GM21737 (cell line): Measurements from ENCODE around the gene ZNF740.
"Not testable (repeated sequence)": the region's sequence is repeated elsewhere in the genome, so short reads cannot be mapped to it uniquely, and the experiment has no call there.

Experiments used
- ATAC-seq: cut with Tn5 transposase; IDR thresholded peaks from one replicate; pipeline ENCODE4 v1.9.1; 2021; ENCODE audit warnings: mild to moderate bottlenecking, moderate library complexity; ENCODE audit not compliant: unreplicated experiment

Gene ZNF740

DNA sequence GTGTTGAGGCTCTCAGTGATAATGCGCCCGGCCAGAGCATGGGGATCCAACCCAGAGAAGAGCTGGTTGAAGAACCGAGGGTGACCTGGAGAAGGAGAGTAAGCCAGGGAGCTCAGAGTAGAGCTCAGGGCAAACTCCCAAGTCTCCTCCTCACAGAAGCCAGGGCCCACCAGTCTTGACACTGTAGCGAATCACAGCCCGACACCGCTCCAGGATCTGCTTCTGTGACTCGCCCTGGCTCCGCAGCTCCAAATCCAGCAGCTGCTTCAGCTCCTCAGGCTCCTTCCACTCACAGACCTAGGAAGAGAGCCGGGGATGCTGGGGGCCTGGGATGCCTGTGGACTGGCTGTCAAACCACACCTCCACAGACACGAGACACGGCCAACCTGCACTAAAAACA lies 8.2 kb upstream of the ZNF740 start:
- ATAC-seq, result no peak

DNA sequence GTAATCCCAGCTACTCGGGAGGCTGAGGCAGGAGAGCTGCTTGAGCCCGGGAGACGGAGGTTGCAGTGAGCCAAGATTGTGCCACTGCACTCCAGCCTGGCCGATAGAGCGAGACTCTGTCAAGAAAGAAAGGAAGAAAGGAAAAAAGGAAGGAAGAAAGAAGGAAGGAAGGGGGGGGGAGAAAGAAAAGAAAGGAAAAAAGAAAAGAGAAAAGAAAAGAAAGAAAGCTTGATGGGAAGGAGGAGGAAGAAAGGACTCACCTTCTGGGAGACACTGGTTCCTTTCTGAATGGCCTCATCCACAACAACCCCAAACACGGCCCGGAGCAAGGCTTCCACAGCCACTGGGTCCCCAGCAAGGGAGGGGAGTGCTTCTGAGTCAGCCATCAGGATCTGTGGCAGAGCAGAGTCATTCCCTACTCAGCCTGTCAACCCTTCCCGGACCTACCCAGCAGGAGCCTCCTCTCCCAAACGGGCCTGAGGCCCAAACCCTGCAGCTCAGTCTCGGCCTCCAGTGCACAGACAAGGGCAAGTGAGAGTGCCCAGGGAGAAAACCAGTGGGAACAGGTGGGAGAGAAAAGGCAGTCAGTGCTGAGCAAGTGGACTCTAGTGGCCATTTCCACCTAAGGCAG lies 7.3 kb upstream of the ZNF740 start:
- no peak for ATAC-seq

DNA sequence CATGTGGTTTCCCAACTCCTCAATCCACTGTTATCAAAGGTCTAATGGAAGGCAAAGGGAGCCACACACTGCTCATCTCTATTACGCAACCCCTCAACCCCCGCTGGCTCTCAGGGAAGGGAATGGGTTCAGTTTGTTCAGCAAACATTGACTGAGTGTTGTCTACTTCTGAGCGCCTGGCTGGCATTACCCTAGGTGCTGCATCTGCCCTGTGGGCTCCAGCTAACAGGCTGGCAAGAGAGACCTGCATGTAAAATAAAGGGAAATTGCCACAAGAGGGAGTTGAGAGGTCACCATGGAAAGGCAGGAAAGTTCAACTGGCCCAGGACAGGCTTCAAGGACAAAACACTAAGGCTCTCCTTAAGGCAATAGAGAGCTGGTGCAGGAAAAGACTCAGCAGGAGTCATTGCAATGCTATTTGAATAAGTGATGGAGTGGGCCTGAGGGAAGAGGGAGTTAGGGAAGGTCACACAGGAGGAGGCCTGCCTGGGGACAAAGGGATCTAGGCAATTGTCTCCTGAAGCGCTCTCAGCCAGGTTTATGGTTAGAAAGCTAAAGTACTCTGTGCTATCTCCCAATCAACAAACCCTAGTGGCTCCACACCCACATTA lies 5.5 kb upstream of the ZNF740 start:
- no peak for ATAC-seq

DNA sequence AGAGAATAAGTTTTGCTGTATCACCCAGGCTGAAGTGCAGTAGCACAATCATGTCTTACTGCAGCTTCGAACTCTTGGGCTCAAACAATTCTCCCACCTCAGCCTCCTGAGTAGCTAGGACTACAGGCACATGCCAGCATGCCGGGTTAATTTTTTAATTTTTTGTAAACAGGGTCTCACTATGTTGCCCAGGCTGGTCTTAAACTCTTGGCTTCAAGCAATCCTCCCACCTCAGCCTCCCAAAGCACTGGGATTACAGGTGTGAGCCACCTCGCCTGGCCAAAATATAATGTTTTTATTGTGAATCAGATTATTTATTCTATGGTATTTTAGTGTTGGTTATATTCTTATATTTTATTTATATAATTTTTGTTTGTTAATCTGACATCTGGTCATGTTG lies 3.8 kb upstream of the ZNF740 start:
- ATAC-seq, result no peak

DNA sequence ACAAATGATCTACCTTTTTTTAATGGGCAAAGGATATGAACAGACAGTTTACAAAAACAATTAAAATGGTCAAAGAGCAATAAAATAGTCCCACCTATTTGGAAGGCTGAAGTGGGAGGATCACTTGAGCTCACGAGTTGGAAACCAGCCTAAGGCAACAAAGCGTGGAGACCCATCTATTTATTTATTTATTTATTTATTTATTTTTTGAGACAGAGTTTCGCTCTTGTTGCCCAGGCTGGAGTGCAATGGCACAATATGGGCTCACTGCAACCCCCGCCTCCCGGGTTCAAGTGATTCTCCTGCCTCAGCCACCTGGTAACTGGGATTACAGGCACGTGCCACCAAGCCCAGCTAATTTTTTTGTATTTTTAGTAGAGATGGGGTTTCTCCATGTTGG lies 3.1 kb upstream of the ZNF740 start:
- not testable (repeated sequence) for ATAC-seq

DNA sequence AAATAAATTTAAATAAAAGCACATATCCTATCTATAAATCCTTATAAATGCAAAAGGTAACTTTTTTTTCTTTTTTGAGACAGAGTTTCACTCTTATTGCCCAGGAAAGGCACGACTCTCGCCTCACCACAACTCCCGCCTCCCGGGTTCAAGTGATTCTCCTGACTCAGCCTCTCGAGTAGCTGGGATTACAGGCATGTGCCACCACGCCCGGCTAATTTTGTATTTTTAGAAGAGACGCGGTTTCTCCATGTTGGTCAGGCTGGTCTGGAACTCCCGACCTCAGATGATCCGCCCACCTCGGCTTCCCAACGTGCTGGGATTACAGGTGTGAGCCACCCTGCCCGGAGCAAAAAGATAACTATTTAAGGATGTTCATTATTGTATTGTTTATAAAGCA lies 1.7 kb upstream of the ZNF740 start:
- ATAC-seq, result not testable (repeated sequence)

DNA sequence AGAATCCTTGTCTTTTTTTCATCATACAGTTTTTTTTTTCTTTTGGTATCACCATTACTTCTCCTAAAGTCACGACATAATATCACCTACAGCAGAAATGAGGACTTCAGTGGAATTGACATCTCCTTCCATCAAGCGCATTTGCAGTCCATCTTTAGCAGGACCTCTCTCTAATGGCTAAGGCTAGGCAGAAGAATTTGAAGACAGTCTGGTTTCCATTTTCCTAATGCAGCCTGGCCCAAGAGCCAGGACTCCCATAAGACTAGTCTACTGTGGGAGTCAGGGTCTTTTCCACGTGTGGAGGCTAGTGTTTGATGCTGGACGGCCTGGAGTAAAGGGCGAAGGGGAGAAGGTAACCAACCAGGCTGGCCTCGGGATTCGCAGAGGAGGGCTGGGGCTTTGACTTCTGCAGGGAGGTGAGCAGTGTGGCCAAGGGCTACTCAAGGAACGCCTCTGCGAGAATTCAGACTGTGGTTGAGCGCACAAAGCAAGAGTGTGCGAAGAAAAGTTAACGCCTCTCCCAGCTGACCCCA lies 769 bp upstream of the ZNF740 start:
- ATAC-seq, result peak; percentile 5

DNA sequence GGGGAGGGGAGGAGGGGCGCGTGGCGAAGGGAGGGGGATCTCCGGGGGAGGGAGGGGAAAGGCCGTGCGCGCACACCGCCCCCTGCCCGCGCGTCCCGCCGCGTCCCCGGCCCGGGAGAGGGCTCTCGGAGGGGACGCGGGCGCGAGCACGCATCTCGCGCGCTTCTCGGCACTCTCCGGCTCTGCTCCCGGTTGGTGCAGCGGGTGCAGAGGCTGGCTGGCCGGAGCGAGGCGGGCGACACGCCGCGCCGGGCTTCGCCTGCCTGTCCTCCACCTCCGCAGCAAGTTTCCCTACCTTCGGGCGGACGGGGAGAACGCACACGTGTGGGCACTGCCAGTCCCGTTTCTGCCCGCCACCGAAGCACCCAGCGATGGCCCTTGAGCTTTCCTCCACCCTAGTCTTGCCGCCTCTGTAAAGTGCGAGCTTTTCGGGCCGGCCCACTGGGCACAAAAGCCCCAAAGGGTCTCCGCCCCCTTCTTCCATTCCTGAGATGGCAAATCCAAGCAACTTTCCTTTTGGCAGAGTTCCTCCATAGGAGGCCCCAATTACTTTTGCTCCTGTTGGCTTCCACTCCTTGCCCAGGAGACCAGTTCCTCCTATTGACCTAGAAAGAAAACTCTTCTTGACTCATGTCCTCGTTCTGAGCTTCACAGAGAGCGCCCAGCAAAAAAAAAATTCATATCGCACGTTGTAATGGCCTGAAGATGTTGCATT lies 566 bp downstream of the ZNF740 start:
- peak; percentile 49 for ATAC-seq

DNA sequence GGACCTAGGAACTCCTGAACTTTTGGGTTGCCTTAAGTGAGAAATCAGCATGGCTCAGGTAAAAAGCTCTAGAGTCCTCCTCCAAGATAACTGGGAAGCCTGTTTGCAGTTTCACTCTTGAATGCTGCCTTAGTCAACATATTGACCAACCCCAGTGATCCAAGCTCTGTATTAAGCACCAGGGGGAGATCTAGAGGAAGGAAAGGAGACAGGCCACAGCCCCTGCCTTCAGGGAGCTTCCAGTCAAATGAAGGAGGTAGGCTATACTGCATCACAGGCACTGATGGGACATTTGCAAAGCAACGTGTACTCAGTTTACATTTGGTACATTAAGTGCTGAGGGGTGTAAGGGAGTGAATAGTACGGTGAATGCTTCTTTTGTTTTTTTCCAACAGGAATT lies 1.4 kb downstream of the ZNF740 start:
- no peak for ATAC-seq

DNA sequence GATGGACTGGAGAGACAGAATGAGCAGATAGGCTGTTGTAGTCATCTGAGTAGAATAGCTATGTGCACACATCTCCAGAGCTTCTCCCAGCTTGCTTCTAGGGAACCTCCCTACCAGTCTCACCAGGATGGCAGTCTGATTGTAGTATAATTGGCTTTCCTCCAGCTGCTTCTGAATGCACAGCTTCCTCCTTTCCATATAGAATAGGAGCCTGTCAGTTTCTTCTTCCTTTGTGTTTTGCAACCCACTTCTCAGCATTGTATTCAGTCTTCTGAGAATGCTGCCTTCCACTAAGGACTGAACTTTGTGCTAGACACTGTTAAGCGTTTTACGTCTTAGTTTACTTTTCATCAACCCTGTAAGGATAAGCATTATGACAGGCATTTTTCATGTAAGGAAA lies 2.4 kb downstream of the ZNF740 start:
- no peak for ATAC-seq

DNA sequence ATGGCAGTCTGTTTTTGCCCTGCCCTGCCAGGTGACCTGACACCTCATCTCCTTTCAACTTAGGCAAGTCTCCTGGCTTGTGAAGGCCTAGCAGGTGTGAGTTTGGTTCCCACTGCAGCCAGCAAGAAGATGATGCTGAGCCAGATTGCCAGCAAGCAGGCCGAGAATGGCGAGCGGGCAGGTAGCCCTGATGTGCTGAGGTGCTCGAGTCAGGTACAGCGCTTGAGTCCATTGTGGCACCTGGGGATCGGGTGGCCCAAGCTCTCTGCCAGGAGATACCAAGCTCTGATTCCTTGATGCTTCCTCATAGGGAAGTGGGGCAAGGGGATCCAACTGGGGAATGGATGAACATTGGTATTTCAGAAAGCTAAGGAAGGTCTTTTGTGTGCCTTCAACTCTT lies 4.3 kb downstream of the ZNF740 start:
- no peak for ATAC-seq

DNA sequence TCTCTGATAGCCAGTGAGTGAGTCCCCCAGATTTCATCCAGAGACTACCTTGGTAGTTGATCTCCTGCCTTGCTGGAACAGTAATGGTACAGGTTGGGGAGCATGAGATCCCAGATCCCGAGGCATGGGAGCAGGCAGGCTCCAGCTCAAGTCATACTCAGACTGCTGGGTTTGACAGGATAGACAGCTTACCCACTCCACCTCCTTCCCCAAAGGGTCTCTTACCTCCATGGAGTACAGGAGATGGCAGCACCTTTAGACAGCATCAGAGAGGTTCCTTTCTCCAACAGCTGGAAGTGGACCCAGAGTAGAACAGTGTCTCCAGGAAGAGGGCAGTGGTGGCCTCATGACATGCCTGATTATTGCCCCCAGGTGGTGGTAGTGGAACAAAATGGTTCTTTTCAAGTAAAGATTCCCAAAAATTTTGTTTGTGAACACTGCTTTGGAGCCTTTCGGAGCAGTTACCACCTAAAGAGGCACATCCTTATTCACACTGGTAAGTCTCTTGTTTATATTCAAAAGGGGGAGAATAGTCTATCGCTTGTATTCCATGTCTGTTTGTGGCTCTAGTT lies 5.1 kb downstream of the ZNF740 start:
- no peak for ATAC-seq

DNA sequence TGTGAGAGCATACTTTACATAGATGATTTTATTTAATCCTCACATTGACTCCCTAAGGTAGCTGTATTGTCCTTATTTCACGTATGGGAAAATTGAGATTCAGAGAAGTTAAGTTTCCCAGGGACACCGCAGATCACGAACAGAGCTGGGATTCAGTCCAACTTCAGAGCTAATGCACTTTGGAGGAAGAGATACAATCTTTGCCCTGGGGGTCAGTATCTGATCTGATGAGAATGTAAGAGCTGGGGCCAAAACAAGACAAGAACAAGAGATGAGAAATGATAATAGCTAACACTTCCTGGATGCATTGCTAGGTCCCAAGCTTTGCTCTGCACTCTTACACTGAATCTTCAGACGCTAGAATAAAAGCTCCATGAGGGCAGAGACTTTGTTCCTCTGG lies 6.2 kb downstream of the ZNF740 start:
- no peak for ATAC-seq

DNA sequence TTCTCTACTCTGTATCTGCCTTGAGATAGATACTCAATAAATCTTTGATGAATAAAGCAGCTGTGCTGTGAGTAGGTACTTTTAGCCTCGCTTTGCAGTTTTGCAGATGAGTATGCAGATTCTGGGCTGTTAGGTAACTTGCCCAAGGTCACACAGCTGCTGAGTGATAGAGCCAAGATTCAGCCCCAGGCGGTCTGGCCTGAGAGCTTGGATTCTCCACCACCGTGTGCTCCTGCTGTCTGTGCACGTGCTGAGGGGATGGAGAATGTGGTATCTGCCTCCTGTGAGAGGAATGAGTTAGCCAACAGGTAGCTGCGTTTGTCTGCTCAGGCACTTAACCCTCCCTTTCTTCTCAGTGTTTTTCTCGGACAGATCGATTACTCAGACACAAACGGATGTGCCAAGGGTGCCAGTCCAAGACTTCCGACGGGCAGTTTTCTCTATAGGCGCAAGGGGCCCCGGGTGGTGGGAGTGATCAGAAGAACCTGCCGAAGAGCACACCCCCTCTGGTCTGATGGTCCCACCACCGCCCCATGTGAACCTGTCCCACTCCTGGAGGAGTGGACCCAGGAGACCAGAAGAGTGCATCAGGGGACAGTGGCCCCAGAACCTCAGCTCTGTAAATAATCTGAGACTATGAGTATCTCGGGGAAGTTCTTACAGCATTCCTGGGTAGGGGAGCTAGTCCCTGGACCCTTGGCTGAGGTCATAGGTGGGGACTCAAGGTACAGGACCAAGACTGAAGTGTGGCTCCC lies 6.8 kb downstream of the ZNF740 start:
- no peak for ATAC-seq

DNA sequence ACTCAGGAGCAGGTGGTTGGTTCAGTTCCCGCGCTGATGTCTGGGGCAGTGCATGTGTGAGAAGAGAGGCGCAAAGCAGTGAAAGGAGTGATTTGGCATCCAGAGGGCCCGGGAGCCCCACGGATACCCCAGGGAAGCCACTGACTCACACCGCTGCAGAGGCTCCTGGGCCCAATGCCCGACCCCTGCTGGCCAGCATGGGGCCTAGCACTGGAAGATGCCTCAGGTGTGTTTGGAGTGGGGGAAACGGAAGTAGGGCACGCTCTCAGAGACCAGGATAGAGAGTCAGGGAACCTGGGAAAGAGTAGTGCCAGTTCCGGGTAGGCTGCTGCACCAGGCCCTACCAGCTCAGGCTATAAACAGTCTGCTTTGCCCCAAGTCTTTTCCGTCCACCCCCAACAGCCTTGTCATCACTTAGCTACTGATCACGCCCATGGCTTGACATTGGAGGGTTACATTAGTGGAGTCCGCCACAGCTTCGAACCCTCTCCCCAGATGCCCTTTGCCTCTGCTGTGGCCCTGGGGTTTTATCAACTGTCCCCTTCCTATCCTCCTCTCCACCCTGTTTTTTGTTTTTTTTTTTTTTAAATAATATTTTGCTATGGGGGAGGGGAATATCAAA lies 9.7 kb downstream of the ZNF740 start:
- no peak for ATAC-seq

DNA sequence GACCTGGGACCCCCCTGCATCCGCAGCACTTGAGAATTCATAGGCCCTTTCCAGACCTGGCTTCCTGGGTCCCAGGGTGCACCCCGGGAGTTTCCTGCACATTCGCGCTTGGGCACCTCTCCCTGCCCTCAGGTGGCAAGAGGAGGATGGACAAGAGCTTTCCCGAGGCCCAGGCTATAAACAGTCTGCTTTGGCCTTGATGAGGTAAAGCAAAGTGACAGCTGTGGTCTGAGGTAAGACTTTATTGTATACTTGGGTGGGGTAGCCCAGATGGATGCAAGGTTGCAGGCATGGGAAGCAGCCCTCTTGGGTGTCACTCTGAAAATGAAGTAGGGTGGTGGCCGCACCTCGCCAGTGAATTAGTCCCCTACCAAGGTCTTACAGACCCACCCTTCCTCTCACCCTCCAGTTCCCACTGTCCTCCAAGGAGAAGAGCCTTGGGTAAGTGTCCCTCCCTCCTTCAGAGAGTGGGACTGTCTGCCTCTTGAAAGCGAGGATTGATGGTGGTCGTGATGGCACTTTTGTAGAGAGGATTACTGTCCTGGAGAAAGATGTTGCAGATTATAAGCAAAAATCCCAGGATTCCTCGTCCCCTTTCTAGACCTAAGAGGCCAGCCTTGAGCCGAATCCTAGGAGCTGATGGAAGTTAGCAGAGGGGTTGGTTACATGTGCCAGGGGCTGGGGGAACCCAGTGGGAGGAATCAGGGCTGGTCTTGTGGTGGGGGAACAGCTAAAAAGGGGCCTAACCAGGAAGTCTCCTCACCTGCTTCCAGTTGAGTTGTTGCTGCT lies 10.8 kb downstream of the ZNF740 start:
- no peak for ATAC-seq

DNA sequence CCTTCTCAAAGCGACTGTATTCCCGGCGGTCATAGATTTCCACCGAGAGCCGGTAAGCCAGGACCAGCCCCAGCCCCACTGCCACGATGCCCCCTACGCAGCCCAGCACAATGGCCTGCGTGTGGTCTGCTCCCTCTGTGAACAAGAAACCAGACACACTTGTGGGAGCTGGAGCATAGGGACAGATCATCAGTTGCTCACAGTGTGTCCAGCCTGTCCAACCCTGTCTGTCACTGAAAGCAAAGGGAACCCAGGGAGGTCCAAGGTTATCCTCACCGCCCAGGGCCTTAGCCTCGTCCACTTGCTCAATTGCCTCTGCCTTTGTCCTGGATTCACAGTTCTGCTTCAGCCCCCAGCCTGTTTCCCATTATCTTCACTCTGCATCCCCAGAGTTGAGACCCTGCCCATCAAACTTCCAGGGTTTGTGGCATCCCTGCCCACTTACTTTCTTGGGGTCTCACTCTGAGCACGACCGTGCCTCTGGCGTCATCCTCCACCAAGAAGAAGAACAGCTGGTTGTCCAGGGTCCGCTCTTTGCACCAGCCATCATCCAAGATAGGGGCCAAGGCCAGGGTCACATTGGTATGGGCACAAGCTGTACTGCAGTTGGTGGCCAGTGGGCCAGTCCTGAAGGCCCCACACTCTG lies 11.5 kb downstream of the ZNF740 start:
- ATAC-seq, result no peak

DNA sequence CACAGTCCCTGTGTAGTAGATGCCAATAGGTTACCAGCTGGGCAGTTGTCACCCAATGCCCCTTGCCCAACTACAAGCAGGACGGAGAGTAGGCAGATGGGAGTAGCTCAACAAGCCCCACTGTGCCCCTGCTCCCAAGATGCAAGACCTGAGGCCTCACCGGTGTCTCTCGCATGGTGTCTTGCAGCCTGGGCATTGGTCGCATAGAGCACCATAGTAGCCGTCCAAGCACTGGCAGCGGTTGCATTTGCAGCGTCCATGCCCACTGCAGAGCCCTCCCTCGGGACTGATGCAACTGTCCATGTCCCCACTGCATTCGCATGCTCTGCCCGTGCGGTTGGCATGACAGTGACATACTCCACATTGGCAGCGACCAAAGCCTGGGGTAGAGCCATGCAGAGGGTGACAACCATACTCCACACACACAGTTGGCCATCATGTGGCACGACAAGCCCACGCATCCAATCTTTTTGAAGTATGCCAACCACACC lies 12.1 kb downstream of the ZNF740 start:
- no peak for ATAC-seq

DNA sequence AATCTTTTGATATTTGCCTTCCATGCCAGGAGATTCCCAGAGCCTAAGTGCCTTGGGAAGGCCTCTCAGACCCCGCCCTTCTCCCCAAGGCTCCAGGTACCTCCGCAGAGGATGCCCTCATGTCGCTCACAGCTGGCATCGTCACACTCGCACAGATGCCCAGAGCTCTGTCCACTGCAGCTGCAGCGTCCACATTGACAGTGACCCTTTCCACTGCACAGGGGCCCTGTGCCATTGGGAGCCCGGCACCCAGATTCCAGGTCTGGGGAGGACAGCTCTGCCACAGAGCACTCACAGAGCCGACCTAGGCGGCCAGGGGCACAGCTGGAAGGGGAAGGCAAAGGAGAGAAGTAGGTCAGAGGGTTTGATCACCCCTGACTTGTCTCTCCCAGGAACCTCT lies 12.5 kb downstream of the ZNF740 start:
- ATAC-seq, result no peak
